Medulla oblongata (tissue), 1 donor: ENCODE data around the gene MAN1A2.
"Not testable (repeated sequence)": the region's sequence is repeated elsewhere in the genome, so short reads cannot be mapped to it uniquely, and the experiment has no call there.

ENCODE experiments used
- DNase-seq: peaks from one replicate; pipeline ENCODE4 v3.0.0-alpha.2; 2015; ENCODE audit errors: extremely low spot score

Gene MAN1A2

GRCh38 chr1:117558451-117558850 is 191.2 kb downstream of the MAN1A2 start:
- not testable (repeated sequence) for DNase-seq

GRCh38 chr1:117559139-117559538 is 191.9 kb downstream of the MAN1A2 start:
- DNase-seq = no peak

GRCh38 chr1:117559985-117560384 is 192.7 kb downstream of the MAN1A2 start:
- no peak for DNase-seq

GRCh38 chr1:117561071-117561470 is 193.8 kb downstream of the MAN1A2 start:
- no peak for DNase-seq

DNA sequence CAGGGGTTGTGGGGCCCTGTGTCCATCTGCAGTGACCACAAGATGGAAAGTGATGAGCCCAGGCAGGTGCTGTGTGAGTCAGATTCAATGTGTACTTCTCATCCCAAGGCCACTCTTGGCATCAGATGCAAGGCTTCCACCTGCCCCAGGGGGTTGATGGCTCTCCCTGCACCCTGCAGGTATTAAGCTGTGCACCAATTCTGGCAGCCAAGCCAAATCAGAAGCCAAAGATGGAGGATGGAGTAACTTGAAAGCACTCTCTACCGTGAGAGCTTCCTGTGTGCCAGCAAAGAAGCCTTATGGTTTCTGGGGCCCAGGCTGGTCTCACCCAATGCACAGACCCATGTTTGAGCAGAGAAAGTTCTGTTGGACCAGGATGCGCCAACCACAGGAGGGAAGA is 194.3 kb downstream of the MAN1A2 start:
- no peak for DNase-seq

DNA sequence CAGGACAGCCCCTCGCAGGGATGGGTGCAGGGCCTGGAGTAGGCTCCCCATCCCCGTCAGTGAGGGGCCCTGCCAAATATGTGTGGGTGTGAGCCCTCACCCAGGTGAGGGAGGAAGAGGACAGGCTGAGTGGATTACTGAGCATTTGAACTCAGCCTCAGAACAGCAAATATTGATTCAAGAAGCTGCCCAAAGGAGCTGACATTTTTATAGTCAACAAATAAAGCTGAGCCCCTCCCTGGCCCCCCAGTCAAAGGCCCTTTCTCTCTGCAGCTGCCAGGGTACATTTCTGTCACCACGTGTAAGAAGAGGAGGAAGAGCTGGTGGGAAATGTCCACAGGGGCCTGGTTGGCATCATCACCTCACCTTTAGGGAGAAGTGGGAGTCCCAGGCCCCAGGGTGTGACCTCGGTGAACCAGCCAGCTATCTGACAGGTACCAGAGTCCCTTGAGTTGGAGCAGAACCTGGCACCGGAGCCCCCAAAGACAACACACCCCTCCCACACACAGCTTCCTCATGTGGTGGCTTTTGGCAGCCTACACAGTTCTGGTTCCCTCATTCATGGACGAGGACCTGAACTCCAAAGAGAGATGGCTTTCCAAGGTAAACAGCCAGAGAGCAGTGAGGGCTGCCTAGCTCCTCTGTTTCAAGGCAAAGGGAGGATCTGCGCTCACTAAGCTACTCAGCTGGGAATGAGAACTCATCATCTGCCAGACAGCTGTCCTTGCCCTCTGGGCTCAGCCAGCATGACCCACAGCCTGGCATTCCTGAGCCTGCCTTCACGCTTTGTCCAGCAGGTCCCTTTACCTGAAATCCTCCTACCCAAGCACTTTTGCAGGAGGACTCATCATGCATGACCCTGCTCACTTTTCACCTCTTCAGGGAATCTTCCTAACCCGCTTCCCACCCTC is 195.6 kb downstream of the MAN1A2 start:
- DNase-seq = no peak

- no peak for DNase-seq
Observed at GRCh38 chr1:117563492-117563875, 196.2 kb downstream of the MAN1A2 start.

DNA sequence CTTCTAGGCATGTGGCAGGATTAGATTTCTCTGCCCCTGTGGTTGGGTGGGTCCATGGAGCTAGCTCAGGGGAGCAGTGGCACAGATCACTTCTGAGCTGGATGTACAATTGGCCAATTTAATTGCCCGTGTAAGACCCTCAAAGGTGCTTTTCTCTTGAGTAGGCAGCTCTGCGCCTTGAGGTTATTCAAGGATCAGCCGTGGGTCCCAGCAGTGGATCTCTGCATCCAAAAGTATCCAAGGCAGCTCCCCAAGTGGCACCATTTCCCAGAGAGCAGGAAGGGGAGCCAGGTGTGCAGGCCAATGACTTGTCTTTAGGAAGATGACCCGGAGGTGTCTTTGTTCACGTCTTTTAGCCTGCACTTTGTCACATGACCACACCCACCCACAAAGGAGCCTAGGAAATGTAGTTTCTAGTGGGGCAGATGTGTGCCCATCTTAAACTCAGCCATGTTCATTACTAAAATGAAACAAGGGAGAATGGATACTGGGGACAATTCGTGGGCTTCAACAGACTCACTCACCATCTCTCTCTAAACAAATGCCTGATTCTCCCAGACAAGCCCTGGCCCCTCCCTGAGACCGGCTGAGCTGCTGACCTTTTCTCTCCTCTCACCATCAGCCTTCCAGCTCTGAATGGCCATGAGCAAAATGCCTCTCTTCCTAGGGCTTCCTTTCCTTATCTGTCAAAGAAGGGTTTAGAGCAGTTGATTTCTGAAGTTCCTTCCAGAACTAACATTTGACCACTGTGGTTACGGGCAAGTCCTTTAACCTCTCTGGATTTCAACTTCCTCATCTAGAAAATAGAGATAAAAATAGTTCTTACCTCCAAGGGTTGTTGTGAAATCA is 197.2 kb downstream of the MAN1A2 start:
- no peak for DNase-seq

GRCh38 chr1:117565076-117565556 is 197.9 kb downstream of the MAN1A2 start:
- no peak for DNase-seq

GRCh38 chr1:117565745-117566455 is 198.7 kb downstream of the MAN1A2 start:
- no peak for DNase-seq

GRCh38 chr1:117566556-117566955 is 199.3 kb downstream of the MAN1A2 start:
- DNase-seq = no peak

DNA sequence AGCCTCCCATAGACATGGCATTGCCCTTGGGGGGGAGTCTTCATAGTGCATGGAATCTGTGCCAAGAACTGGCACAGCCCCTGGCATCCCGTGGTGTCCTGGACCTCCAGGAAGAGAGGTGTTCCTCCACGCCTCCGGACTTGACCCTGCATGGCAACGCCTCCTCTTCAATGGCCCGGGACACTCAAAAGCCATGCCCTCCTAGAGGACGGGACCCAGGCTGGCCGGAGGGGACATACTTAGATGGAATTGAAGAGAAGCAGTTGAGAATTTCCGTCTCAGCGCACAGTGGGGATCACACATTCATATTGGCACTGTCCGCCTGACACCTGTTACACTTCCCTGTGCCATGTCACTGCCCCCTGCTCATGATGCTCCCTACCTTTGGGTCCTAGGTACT is 200.2 kb downstream of the MAN1A2 start:
- DNase-seq = no peak

DNA sequence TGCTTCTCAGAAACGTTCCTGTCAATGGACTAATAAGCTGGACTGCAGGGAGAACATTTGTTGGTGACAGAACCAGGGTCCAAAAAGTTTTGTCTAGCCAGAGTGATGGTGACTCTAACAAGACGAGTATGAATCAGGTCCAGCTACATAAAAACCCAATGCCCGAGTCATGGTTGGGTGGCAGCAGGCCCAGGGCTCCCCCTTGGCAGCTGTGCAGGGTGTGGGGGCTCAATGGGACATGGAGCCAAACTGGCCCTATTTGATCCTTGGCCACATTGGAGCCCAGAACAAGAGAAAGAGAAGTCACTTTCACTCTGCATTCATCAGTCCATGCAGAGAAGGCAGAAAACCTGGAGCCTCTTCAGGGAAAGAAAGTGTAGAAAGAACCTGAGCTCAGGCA is 200.7 kb downstream of the MAN1A2 start:
- no peak for DNase-seq

DNA sequence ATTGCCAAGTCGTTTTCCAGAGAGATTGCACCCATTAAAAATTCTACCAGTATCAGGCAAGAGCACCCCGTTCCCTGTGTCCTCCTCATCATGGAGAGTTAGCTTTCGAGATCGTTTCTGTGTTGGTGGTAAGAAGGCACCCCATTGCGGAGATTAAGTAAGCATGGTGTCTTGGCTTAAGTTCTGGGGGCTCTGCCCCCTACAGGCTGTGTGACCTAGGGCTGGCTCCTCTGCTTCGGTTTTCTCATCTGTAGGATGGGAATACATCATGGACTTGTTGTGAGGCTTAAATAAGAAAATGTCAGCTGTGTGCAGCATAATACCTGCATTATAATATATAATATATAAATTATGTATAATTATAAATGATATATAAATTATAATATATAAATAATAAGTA is 201.8 kb downstream of the MAN1A2 start:
- DNase-seq = no peak

- DNase-seq = no peak
Observed at GRCh38 chr1:117569856-117570255, 202.6 kb downstream of the MAN1A2 start.

GRCh38 chr1:117570988-117571409 is 203.8 kb downstream of the MAN1A2 start:
- DNase-seq = no peak

DNA sequence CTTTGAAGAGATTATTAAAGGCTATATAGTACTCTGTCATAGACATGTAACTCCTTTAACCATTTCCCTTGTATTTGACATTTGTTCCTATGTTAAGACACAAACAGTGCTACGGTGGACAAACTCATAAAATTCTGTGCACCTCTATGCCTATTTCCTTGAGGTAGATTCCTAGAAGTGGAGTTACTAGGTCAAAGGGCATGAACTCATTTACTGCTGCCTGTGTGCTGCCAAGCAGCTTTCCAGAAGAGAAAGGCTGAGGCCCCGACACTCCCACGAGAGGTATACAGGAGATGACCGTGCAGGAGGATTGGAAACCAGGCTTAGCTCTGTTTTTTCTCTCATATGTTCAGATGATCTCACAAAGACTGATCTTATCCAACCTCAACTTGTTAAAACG is 204.2 kb downstream of the MAN1A2 start:
- DNase-seq = no peak

GRCh38 chr1:117572546-117572945 is 205.3 kb downstream of the MAN1A2 start:
- no peak for DNase-seq

DNA sequence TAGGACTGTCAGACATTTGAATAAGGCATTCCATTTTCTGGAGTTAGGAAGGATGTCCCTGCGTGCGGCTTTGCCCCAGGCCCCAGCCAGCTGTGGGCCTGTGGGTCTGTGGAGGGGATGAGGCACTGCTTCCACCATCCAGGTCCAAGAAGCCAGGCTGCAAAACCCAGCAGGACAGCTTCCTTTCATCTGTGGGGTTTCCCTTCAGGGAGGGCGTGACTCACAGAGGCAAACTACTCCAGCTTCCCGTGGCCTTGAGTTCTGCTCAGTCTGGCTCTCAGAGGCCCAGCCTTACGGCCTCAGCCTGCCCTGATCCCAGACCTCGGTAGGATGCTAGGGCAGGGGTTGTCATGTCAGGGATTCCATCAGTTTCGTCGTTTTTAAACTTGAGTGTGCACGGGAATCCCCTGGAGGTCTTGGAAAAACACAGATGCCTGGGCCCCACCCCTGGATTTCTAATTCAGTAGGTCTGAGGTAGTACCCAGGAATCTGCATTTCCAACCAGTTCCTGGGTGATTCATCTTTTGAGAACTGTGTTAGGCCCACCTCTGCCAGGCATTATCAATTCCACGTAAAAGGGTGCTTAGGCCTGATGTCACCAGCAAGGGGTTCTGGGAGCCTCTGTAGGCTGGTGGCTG is 206.3 kb downstream of the MAN1A2 start:
- DNase-seq = no peak

DNA sequence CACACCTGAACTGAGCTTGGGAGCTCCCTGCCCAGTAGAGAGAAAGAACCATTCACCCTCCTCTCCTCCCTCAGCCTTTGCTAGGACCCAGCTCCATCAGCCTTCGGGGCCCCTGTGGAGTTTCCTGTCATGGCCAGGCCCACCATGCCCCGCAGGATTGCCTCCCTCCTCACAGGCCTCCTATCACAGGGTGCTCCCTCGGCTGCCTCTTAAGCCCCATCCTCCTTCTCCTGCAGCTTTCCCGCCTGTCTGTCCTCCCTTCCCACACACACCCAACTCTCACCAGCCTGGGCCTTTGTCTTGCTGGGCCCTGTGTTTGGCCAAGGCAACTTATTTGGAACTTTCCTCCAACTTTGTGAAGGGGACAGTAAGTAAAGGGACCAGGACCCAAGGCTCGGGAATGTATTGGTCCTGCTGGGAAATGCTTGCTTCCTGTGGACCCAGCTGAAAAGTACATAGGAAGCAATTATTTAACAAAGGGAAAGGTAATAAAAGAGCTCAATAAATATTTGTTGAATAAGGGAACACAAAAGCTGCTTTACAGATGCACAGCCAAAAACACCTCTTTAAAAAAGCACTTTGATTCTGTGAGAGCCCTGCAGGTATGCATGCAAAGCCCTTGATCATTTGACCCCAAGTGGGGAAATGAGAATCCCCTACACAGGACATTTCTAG is 207.0 kb downstream of the MAN1A2 start:
- DNase-seq = no peak
